GM13976 (cell line): Measurements from ENCODE around the gene DNPH1.

Experiments used
- DNase-seq: peaks from one replicate; pipeline ENCODE4 v3.0.0; 2012; ENCODE audit warnings: low spot score
- CTCF ChIP-seq: IDR thresholded peaks from 2 replicates; pipeline ENCODE4 v1.5.1; 2012; ENCODE audit warnings: borderline replicate concordance, mild to moderate bottlenecking; ENCODE audit not compliant: insufficient read depth; ENCODE audit errors: extremely low read depth, missing control alignments, control extremely low read depth
- in situ Hi-C: fragments of 300-500 bp; cut with MboI; formaldehyde crosslinking; loops from one replicate; pipeline ENCODE4 v1.12.0; 2022; ENCODE audit warnings: low sequenced_read_pairs, mixed read lengths, inconsistent platforms; ENCODE audit not compliant: unreplicated experiment

DNPH1 gene

GRCh38 chr6:43222418-43223059, 6.7 kb downstream of the DNPH1 start:
- in situ Hi-C loops, result no loop called here
- no peak for DNase-seq
- TF ChIP-seq CTCF, result no peak

- DNase-seq, result no peak
- in situ Hi-C loops, result no loop called here
- TF ChIP-seq CTCF, result no peak
Measured at GRCh38 chr6:43221046-43221972, 8.0 kb downstream of the DNPH1 start.

DNA sequence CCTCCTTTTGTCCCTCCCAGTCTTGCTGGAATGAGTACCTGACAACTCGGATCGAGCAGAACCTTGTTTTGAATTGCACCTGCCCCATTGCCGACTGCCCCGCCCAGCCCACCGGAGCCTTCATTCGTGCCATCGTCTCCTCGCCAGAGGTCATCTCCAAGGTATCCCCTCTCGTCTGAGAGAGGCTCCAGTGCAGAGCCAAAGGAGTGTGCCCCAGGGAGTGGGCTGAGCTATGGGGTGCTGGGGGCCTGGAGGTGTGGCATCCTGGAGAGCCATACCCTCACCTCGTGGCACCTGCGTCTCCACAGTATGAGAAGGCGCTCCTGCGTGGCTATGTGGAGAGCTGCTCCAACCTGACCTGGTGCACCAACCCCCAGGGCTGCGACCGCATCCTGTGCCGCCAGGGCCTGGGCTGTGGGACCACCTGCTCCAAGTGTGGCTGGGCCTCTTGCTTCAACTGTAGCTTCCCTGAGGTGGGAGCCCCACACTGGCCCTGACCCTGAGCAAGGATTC, 8.8 kb downstream of the DNPH1 start:
- DNase-seq, result no peak
- in situ Hi-C loops, result no loop called here
- no peak for TF ChIP-seq CTCF

DNA sequence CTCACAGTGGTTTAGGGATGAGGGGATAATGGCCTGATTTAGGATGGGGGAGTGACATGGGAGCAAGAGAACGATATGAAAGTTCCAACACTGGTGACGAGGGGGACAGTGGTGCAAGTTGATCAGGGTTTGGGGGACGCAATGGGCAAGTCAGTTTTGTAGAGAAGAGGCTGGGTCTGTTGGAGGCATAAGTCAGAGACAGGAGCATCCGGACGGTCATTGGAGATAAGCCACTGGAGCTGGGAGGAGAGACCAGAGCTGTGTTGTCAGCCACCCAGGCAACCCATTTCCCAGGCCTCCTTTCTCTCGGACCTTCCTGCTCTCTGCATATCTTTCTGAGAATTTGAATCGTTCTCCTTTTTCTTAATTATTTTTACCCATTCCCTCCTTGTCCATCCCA, 9.5 kb downstream of the DNPH1 start:
- in situ Hi-C loops, result no loop called here
- TF ChIP-seq CTCF, result no peak

GRCh38 chr6:43219119-43219518, 10.2 kb downstream of the DNPH1 start:
- DNase-seq, result no peak
- in situ Hi-C loops, result no loop called here
- no peak for TF ChIP-seq CTCF

More for the DNA sequence above, 9.5 kb downstream of the DNPH1 start:
- DNase-seq, result no peak

DNA sequence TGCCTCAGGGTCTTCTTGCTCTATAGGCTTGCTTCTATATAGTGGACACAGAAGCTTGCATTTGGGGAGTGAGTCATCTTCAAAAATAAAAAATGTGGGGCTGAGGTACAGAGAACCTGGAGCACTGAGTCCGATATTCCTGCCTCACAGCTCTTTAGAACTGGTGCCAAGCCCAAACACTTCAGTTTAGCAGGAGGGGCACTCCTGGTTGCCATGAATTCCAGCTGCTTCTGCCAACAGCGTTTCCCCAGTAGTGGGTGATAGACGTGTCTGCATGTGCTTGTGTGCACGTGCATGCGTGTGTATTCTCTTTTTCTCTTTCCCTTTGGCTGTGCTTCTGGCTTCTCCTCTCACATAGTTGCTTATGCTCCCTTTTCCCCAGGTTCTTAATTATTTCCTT, 11.9 kb downstream of the DNPH1 start:
- no peak for TF ChIP-seq CTCF
- DNase-seq, result no peak
- in situ Hi-C loops, result no loop called here
